ENCODE results near the gene MS4A2. TPM values are rescaled to one million over a fixed set of nuclear protein-coding genes. Genes with fewer than 3 reads are reported as not detected.

MS4A2 gene
- total and polyA plus RNA-seq, 2 of the 8 experiments (the other 6 are each of a cell fraction or from before 2014, with no cell fraction given): not detected

DNA sequence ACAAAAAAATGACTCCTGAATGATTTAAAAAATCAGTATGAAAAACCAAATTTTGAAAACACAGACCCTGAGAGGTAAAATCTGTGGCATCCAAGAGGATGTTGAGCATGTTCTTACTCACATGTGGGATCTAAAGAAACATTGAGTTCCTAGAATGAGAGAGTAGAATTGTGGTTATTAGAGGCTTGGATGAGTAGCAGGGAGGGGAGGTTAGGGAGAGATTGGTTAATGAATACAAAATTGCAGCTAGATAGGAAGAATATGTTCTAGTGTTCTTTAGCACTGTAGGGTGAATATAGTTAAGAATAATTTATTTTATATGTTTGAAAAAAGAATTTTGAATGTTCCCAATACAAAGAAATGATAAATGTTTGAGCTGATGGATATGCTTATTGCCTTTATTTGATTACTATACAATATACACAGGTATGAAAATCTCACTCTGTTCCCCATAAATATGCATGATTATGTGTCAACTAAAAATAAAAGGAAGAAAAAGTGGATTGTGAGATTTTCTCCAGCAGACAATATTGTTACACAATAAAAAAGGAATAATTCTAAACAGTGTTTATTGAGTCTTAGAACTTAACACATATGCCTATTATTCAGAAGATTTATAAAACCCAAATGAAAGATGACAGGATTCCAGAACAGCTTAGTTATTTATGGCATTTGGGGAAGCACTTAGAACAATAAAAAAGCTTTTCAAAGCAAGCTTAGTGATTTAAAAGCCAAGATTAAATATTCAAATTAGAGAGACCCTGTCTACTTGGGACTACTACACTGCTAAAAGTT is 28.7 kb downstream of the MS4A2 start:
- Histone ChIP-seq H3K4me2 (ENCODE audit: insufficient read depth in 1 of 2, low read depth in 2 of 2, low read length in 2 of 2) (no peak overlapping the region), H4K8ac (ENCODE audit: extremely low read depth, insufficient read depth, low read length) (no peak overlapping the region), H3K56ac (replicated peaks; ENCODE audit: insufficient read length, low read depth, low read length) (no peak overlapping the region), H2BK12ac (ENCODE audit: low read depth, low read length) (no peak overlapping the region), H2BK15ac (ENCODE audit: low read length) (no peak overlapping the region), H3K4ac (replicated peaks; ENCODE audit: insufficient read length, low read depth, low read length) (no peak overlapping the region), H2BK5ac (ENCODE audit: low read depth, low read length) (no peak overlapping the region), H4K5ac (ENCODE audit: insufficient read length, low read depth, low read length) (no peak overlapping the region), H3K27ac (ENCODE audit: low read depth, low read length) (no peak overlapping the region), H3K23ac (ENCODE audit: insufficient read length) (no peak overlapping the region), H2AFZ (ENCODE audit: low read length) (no peak overlapping the region), H4K91ac (replicated peaks; ENCODE audit: insufficient read length, low read length) (no peak overlapping the region), H2AK5ac (ENCODE audit: low read depth, low read length) (no peak overlapping the region), H2BK120ac (replicated peaks; ENCODE audit: low read depth, low read length) (no peak overlapping the region), H3K27me3 (replicated peaks in 1 of 4; ENCODE audit: control insufficient read depth in 3 of 4, extremely low read depth in 1 of 4, insufficient read depth in 3 of 4, low read length in 3 of 4) (no peaks in the 10 kb centered on the region), H3K9ac (replicated peaks in 1 of 4; ENCODE audit: extremely low read depth in 1 of 4, low read depth in 3 of 4, low read length in 3 of 4) (no peak overlapping the region), H3K4me3 (ENCODE audit: extremely low read depth in 1 of 4, insufficient read depth in 2 of 4, low read depth in 3 of 4, low read length in 4 of 4) (no peak overlapping the region), H3K9me3 (ENCODE audit: insufficient read depth in 2 of 2, low read depth in 1 of 2, low read length in 1 of 2) (0 out of 4 replicates have a peak, but pooled peaks cover 0 to 4% of the 10 kb centered on the region in 2 experiments), H3K4me1 (replicated peaks in 1 of 4; ENCODE audit: control insufficient read depth in 3 of 4, insufficient read depth in 4 of 4, low read length in 3 of 4) (peaks cover 0 to 8% (median 3%) of the 10 kb centered on the region in 4 experiments; a peak in 3 of 7 replicates), H3K79me2 (ENCODE audit: control insufficient read depth in 1 of 2, insufficient read depth in 2 of 2, low read length in 2 of 2) (no peaks in the 10 kb centered on the region), H3K79me1 (ENCODE audit: low read depth, low read length) (no peaks in the 10 kb centered on the region), H3K18ac (ENCODE audit: extremely low read depth, low read length) (no peak overlapping the region), H4K20me1 (replicated peaks in 1 of 2; ENCODE audit: control insufficient read depth in 1 of 2, insufficient read depth in 2 of 2, low read length in 2 of 2) (no peaks in the 10 kb centered on the region), H2BK20ac (ENCODE audit: low read length) (no peak overlapping the region), H3K14ac (ENCODE audit: insufficient read length) (no peak overlapping the region), H3K36me3 (ENCODE audit: control insufficient read depth in 2 of 4, insufficient read depth in 4 of 4, low read length in 3 of 4) (no peaks in the 10 kb centered on the region), H3K23me2 (ENCODE audit: low read depth, low read length) (no peaks in the 10 kb centered on the region)
- ChIA-PET CTCF (ENCODE audit: partially characterized antibody) (interaction anchor here (0.9 to 1.0 kb wide), 2 partner anchors 10 to 63 kb away, joined by 3 read pairs; no protein-coding TSS in a partner anchor), POLR2A (ENCODE audit: partially characterized antibody) (no interaction called here)
- FAIRE-seq (no peak), DNase-seq (ENCODE audit: low read depth in 1 of 2, low spot score in 2 of 2) (no peak)
- no peak for TF ChIP-seq SP2 (IDR thresholded peaks at IDR 0.05; ENCODE audit: low read length)
- no peak for TF ChIP-seq CHD1 (IDR thresholded peaks at IDR 0.05; ENCODE audit: low read depth, low read length)
- no peak for TF ChIP-seq EZH2 (IDR thresholded peaks at IDR 0.05; ENCODE audit: low read depth, low read length, severe bottlenecking)
- TF ChIP-seq, protein P1, sequence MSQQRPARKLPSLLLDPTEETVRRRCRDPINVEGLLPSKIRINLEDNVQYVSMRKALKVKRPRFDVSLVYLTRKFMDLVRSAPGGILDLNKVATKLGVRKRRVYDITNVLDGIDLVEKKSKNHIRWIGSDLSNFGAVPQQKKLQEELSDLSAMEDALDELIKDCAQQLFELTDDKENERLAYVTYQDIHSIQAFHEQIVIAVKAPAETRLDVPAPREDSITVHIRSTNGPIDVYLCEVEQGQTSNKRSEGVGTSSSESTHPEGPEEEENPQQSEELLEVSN (IDR thresholded peaks at IDR 0.05): no peak
- no peak for TF ChIP-seq JUND (IDR thresholded peaks at IDR 0.05; ENCODE audit: low read length)
- no peak for TF ChIP-seq SIN3A (conservative IDR thresholded peaks at IDR 0.05 in 1 of 2, IDR thresholded peaks at IDR 0.05 in 1 of 2; ENCODE audit: low read depth in 1 of 2, low read length in 2 of 2)
- no peak for TF ChIP-seq BRCA1 (IDR thresholded peaks at IDR 0.05; ENCODE audit: low read depth, low read length)
- no peak for TF ChIP-seq TBP (IDR thresholded peaks at IDR 0.05; ENCODE audit: low read depth, low read length)
- TF ChIP-seq KDM5A (IDR thresholded peaks at IDR 0.05; ENCODE audit: low read length): no peak
- TF ChIP-seq, protein P2, sequence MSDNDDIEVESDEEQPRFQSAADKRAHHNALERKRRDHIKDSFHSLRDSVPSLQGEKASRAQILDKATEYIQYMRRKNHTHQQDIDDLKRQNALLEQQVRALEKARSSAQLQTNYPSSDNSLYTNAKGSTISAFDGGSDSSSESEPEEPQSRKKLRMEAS (IDR thresholded peaks at IDR 0.05): no peak
- TF ChIP-seq, protein P3, sequence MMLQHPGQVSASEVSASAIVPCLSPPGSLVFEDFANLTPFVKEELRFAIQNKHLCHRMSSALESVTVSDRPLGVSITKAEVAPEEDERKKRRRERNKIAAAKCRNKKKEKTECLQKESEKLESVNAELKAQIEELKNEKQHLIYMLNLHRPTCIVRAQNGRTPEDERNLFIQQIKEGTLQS (IDR thresholded peaks at IDR 0.05; ENCODE audit: insufficient read depth, low read depth, low read length): no peak

All from H1 (cell line).